B cell (primary cell): ENCODE measurements around the gene PTAR1. TPM values are rescaled to one million over a fixed set of nuclear protein-coding genes. Genes with fewer than 3 reads are reported as not detected.

Source experiments
- ATAC-seq: fragments of 200-7000 bp; cut with Tn5 transposase; one replicate; pipeline ENCODE4 v1.10.0; 2021; ENCODE audit warnings: low read depth, mild to moderate bottlenecking, moderate number of reproducible peaks, moderate library complexity
- CTCF ChIA-PET: fragments of 350-600 bp; sonication (Branson Sonifier 250); formaldehyde crosslinking; loops from one replicate; lab custom pipeline; 2021; ENCODE audit warnings: antibody characterized with exemption, inconsistent platforms; lab: Charles Lee
- POLR2A ChIA-PET: fragments of 350-600 bp; sonication (Branson Sonifier 250); formaldehyde crosslinking; loops from one replicate; lab custom pipeline; 2021; ENCODE audit warnings: antibody characterized with exemption; lab: Charles Lee
- DNase-seq: peaks from one replicate; pipeline ENCODE4 v3.0.0; 2013
- H2AFZ ChIP-seq: 2 replicates; pipeline ENCODE4 v1.6.1; 2012; ENCODE audit warnings: mild to moderate bottlenecking, low read depth, low read length; ENCODE audit not compliant: insufficient read depth, poor library complexity, severe bottlenecking
- H3K27ac ChIP-seq, 2 donors: 1 replicate in 1 of 2; 2 replicates in 1 of 2; pipeline ENCODE4 v1.5.1; 2012 to 2013; ENCODE audit warnings: low read length in 2 of 2, mild to moderate bottlenecking in 2 of 2, moderate library complexity in 1 of 2
- H3K27me3 ChIP-seq, 4 experiments: fragments of 200-600 bp in 1 of 4; sonication (generic) in 1 of 4; replicated peaks in 1 of 4; 1 replicate in 2 of 4; 2 replicates in 2 of 4; pipeline versions ENCODE4 v1.6.1 to v1.7.0; 2013 to 2016; ENCODE audit warnings: low read length in 3 of 4, mild to moderate bottlenecking in 2 of 4, mixed read lengths in 1 of 4, moderate library complexity in 1 of 4; ENCODE audit not compliant: insufficient read depth in 4 of 4, control insufficient read depth in 3 of 4; ENCODE audit errors: control extremely low read depth in 1 of 4
- H3K36me3 ChIP-seq, 2 experiments: replicated peaks in 1 of 2; 1 replicate in 1 of 2; 2 replicates in 1 of 2; pipeline versions ENCODE4 v1.6.1 to v1.7.1; 2013; ENCODE audit warnings: low read length in 1 of 2; ENCODE audit not compliant: insufficient read depth in 2 of 2, control insufficient read depth in 1 of 2; ENCODE audit errors: control extremely low read depth in 1 of 2, extremely low read depth in 1 of 2
- H3K4me1 ChIP-seq, 2 donors: fragments of 200-600 bp in 1 of 2; sonication (generic) in 1 of 2; 1 replicate in 1 of 2; 2 replicates in 1 of 2; pipeline versions ENCODE4 v1.5.1 to v1.6.1; 2013 to 2017; ENCODE audit warnings: low read length in 2 of 2; ENCODE audit not compliant: control insufficient read depth in 2 of 2, insufficient read depth in 2 of 2
- H3K4me2 ChIP-seq: replicated peaks from 2 replicates; pipeline ENCODE3; 2012; ENCODE audit warnings: mild to moderate bottlenecking, low read depth, low read length; ENCODE audit not compliant: poor library complexity, severe bottlenecking
- H3K4me3 ChIP-seq, 5 experiments: fragments of 200-600 bp in 1 of 5; sonication (generic) in 1 of 5; 1 replicate in 3 of 5; 2 replicates in 2 of 5; pipeline versions ENCODE4 v1.5.1 to v1.7.0; 2011 to 2016; ENCODE audit warnings: low read length in 4 of 5, mild to moderate bottlenecking in 4 of 5, low read depth in 2 of 5, control low read depth in 1 of 5, moderate library complexity in 1 of 5; ENCODE audit not compliant: insufficient read depth in 1 of 5; ENCODE audit errors: control extremely low read depth in 1 of 5, extremely low read depth in 1 of 5
- H3K79me2 ChIP-seq: fragments of 200-600 bp; sonication (generic); one replicate; pipeline ENCODE4 v1.6.0; 2016; ENCODE audit warnings: low read length; ENCODE audit not compliant: control insufficient read depth, insufficient read depth
- H3K9ac ChIP-seq: fragments of 200-600 bp; sonication (generic); 2 replicates; pipeline ENCODE4 v1.6.1; 2017; ENCODE audit warnings: mild to moderate bottlenecking, low read length, moderate library complexity
- H3K9me3 ChIP-seq, 3 donors: one replicate each; pipeline versions ENCODE4 v1.6.1 to v1.7.1; 2013; ENCODE audit warnings: low read length in 2 of 3; ENCODE audit not compliant: control insufficient read depth in 2 of 3, insufficient read depth in 1 of 3; ENCODE audit errors: control extremely low read depth in 1 of 3
- H4K20me1 ChIP-seq: 2 replicates; pipeline ENCODE4 v1.6.0; 2012; ENCODE audit warnings: mild to moderate bottlenecking, low read length; ENCODE audit not compliant: insufficient read depth, control insufficient read depth, poor library complexity, severe bottlenecking
- H3K27ac Mint-ChIP-seq: one replicate; pipeline ENCODE4 v1.8.0; 2021; ENCODE audit warnings: mixed read lengths
- H3K27me3 Mint-ChIP-seq: one replicate; pipeline ENCODE4 v1.8.0; 2021; ENCODE audit warnings: mixed read lengths
- H3K4me1 Mint-ChIP-seq: one replicate; pipeline ENCODE4 v1.8.0; 2021; ENCODE audit warnings: mixed read lengths
- H3K4me3 Mint-ChIP-seq: one replicate; pipeline ENCODE4 v1.8.0; 2021; ENCODE audit warnings: mixed read lengths
- H3K9me3 Mint-ChIP-seq: one replicate; pipeline ENCODE4 v1.8.0; 2022; ENCODE audit warnings: mixed read lengths; ENCODE audit not compliant: insufficient read depth
- CTCF ChIP-seq: fragments of 200-600 bp; IDR thresholded peaks from one replicate; pipeline ENCODE4 v1.8.0; 2022; ENCODE audit warnings: antibody characterized with exemption, mild to moderate bottlenecking
- EZH2 ChIP-seq: IDR thresholded peaks from 2 replicates; pipeline ENCODE4 v1.6.1; 2012; ENCODE audit warnings: borderline replicate concordance, low read depth, mild to moderate bottlenecking, moderate library complexity, low read length; ENCODE audit not compliant: insufficient read depth, poor library complexity, severe bottlenecking
- WGBS: methylation state at CpG from one replicate; pipeline ENCODE4 v1.1.5; 2013; ENCODE audit warnings: missing lambda C conversion rate; ENCODE audit not compliant: insufficient coverage; 5-methylcytosine and 5-hydroxymethylcytosine counted together
- intact Hi-C: fragments of 100-400 bp; cut with micrococcal nuclease; formaldehyde crosslinking; loops from one replicate; pipeline ENCODE4 v1.10.0; 2022
- polyA plus RNA-seq: library from polyadenylated mRNA; depleted of rRNA; stranded (reverse); fragments of >200 nt; gene quantifications from 2 replicates; pipeline ENCODE4 v1.2.3, GENCODE V29; 2012
- total RNA-seq, 2 donors: library from RNA; stranded (reverse); fragments of 120-200 nt in 1 of 2; gene quantifications; 1 replicate in 1 of 2; 2 replicates in 1 of 2; pipeline versions ENCODE4 v1.2.3 to v1.2.4, GENCODE V29; 2013 to 2022

PTAR1 gene
- total and polyA plus RNA-seq, 2 donors (not counting 1 experiment from before 2014, with no cell fraction given), result 20.5 to 72.1 TPM

GRCh38 chr9:69715096-69715495, 44.7 kb downstream of the PTAR1 start:
- H3K4me3 Mint-ChIP-seq, result no peak overlapping the region
- Histone ChIP-seq H2AFZ (no peak overlapping the region), H3K79me2 (no peaks in the 10 kb centered on the region), H4K20me1 (no peaks in the 10 kb centered on the region), H3K27me3 (no peaks in the 10 kb centered on the region), H3K4me2 (no peak overlapping the region), H3K36me3 (peaks cover 4 to 25% of the 10 kb centered on the region in 2 experiments), H3K27ac (no peak overlapping the region), H3K4me3 (no peak overlapping the region), H3K4me1 (no peaks in the 10 kb centered on the region), H3K9me3 (no peaks in the 10 kb centered on the region), H3K9ac (no peak overlapping the region)
- ChIA-PET CTCF (no interaction called here), POLR2A (no interaction called here)
- no peak for TF ChIP-seq CTCF
- no peak for TF ChIP-seq EZH2
- H3K4me1 Mint-ChIP-seq, result no peaks in the 10 kb centered on the region
- no CpG with 5 or more reads among the region's 3 CpGs for WGBS
- intact Hi-C loops, result no loop called here
- H3K9me3 Mint-ChIP-seq, result no peaks in the 10 kb centered on the region
- ATAC-seq (no peak), DNase-seq (no peak)
- H3K27ac Mint-ChIP-seq, result no peak overlapping the region
- no peaks in the 10 kb centered on the region for H3K27me3 Mint-ChIP-seq

GRCh38 chr9:69697475-69697874, 62.3 kb downstream of the PTAR1 start:
- H3K27ac Mint-ChIP-seq, result no peak overlapping the region
- H3K27ac ChIP-seq, result no peak overlapping the region
- intact Hi-C loops, result no loop called here
- H3K4me3 Mint-ChIP-seq, result no peak overlapping the region
- no peaks in the 10 kb centered on the region for H3K4me1 Mint-ChIP-seq
- H3K36me3 ChIP-seq, result no peaks in the 10 kb centered on the region
- H3K9me3 ChIP-seq, result peaks cover 14 to 30% (median 16%) of the 10 kb centered on the region in 3 donors
- no peak overlapping the region for H3K9ac ChIP-seq
- no peak overlapping the region for H3K4me2 ChIP-seq
- H3K27me3 Mint-ChIP-seq, result peaks cover 3% of the 10 kb centered on the region
- TF ChIP-seq EZH2, result no peak
- TF ChIP-seq CTCF, result no peak
- H4K20me1 ChIP-seq, result no peaks in the 10 kb centered on the region
- ATAC-seq, result no peak
- H3K79me2 ChIP-seq, result no peaks in the 10 kb centered on the region
- no peak overlapping the region for H2AFZ ChIP-seq
- CTCF ChIA-PET, result no interaction called here
- no peak for DNase-seq
- H3K4me1 ChIP-seq, result no peaks in the 10 kb centered on the region
- WGBS, result 96% methylated on average over 2 of the region's 2 CpGs
- peaks cover 0 to 3% (median 0%) of the 10 kb centered on the region in 4 experiments for H3K27me3 ChIP-seq
- POLR2A ChIA-PET, result no interaction called here
- H3K4me3 ChIP-seq, result no peak overlapping the region
- peaks cover 18% of the 10 kb centered on the region for H3K9me3 Mint-ChIP-seq
